Measurements from ENCODE around the gene DIS3L2.
"Not testable (repeated sequence)": the region's sequence is repeated elsewhere in the genome, so short reads cannot be mapped to it uniquely, and the experiment has no call there.

Gene DIS3L2

DNA sequence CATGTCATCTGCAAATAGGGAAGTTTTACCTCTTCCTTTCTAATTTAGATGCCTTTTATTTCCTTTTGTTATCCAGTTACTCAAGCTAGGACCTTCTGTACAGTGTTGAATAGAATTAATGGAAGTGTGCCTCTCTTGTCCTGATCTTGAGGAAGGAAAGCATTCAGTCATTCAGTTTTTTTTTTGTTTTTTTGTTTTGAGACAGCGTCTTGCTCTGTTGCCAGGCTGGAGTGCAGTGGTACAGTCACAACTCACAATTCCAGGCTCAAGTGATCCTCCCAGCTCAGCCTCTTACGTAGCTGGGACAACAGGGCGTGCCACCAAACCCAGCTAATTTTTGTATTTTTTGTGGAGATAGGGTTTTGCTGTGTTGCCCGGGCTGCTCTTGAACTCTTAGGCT is 213.1 kb downstream of the DIS3L2 start:
- no peak for DNase-seq

DNA sequence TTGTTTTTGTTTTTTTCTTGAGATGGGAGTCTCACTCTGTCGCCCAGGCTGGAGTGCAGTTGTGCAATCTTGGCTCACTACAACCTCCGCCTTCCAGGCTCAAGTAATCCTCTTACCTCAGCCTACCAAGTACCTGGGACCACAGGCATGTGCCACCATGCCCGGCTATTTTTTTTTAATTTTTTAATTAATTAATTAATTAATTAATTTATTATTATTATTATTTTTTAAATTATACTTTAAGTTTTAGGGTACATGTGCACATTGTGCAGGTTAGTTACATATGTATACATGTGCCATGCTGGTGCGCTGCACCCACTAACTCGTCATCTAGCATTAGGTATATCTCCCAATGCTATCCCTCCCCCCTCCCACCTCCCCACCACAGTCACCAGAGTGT is 215.1 kb downstream of the DIS3L2 start:
- not testable (repeated sequence) for DNase-seq

DNA sequence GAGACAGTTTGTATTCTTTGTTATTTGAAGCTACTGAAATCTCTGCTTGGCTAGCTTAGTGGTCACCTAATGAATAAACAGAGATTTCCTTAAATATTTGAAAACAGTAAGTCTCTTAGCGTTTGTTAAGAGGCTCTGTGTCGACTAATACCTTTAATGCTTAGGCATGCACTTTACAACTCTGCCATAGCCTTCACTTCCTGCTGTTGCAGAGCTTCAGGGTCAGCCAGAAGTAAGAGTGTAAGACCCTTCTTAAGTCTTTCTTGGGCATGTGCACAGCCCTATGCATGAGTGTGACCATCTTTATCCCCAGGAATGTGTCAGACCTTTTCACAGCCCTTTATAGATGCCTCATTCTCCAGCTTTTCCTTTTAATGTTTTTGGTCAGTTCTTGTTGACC is 221.8 kb downstream of the DIS3L2 start:
- no peak for DNase-seq

DNA sequence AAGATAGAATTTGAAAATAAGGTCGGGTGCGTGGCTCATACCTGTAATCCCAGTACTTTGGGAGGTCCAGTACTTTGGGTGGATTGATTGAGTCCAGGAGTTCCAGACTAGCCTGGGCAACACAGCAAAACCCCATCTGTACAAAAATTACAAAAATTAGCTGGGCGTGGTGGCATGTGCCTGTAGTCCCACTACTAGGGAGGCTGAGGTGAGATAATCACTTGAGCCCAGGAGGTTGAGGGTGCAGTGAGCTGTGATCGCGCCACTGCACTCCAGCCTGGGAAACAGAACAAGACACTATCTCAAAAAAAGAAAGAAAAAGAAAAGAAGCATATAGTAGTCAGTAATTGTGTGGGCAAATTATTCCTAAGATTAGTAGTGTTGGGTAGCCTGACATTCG is 222.8 kb downstream of the DIS3L2 start:
- DNase-seq, result no peak

DNA sequence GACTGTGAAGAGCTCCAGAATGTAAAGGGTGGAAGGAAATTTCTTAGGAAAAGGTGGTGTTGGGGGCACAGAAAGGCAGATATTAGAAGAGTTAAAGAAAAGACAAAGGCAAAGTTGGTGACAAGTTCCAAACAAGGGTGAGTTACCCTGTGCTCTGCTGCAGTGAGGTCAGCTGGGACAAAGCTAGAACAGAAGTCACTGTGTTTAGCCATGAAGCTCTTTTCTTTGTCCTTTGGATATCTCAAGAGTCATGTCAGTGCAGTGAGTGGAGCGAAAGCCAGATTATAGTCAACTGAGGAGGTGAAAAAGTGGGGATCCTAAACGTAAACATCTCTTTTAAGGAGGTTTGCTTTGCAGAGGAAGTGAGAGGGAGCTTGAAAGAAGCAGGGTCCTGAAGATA is 229.3 kb downstream of the DIS3L2 start:
- peak in 4 of 56 donors; percentile 1 to 23 (median 5) for DNase-seq

DNA sequence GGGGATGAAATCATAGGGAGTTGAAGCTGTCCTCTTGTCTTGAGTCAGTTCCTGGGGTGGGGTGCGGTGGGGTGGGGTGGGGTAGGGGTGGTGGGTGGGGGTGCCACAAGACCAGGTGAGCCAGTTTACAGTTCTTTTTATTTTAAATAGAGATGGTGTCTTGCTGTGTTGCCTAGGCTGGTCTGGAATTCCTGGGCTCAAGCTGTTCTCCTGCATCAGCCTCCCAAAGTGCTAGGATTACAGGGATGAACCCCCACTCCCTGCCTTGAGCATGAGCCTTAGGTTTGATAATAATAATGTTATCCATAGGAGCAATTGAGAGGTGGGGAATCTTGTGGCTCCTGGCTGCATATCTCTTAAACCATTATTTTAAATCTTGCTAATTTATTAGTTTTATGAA is 234.0 kb downstream of the DIS3L2 start:
- no peak for DNase-seq

DNA sequence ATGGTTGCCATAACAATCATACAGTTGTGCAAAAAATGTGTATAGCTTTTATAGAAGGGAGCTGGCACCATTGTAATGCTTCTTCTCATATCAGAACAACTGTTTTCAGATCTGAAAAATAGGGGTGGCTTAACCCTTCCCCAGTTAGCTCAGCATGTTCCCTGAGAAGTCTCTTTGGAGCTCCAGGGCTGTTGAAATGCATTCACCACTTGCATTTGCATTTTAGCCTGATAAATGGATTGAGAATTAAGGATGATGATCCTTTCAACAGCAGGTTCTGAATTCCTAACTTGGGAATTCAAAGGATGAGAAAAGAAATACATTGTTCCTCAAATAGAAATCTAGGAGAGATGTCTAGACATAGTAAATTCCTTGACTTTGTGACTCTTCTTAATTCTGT is 235.3 kb downstream of the DIS3L2 start:
- DNase-seq, result no peak

DNA sequence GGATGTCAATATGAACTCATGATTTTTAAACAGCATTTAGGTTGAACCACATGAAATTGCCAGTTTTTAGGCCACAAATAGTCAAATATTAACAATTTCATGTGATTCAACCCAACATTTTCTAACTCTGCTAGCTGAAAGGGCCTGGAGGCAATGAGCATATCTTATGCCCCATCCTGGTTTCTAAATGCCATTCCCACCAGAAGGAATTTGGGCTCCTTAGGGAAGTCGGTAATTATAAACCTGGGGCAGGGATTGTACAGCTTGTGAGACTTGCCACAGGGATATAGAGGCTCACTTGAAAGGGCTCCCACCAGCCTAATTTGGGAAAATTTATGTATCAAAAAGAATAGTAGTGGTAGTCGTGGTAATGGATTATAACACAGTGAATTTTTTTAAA is 238.7 kb downstream of the DIS3L2 start:
- DNase-seq, result no peak

DNA sequence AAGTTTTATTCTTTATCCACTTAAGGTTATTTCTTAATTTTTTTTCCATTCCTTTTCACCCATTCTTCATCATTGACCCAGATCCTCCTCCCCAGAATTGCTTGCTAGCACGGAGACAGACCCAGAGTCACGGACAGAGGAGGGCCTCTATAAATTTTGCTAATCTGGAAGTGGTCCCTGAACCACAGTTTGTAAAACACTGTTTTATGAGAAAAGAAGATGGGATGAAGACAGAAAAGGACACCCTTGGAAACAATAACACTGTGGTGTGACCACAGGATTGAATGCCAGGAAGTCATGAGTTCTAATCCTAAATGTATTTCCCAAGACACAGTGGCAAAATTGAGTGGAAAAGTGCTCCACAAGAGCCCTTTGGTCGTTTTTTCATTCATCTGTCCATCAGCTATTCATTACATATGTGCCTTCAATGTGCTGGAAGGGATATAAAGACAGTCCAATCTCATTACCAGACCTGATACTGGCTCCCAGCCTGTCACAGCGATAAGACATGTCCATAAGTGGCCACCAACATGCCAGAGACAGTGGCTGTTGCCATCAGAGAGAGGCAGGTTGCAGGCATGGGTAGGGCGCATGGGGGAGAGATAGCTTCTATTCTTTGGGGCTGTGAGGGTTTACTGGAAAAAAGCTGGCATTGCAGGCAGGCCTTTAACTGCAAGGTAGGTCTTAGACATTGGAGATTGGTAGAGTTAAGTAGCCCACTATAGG is 241.8 kb downstream of the DIS3L2 start:
- no peak for DNase-seq

DNA sequence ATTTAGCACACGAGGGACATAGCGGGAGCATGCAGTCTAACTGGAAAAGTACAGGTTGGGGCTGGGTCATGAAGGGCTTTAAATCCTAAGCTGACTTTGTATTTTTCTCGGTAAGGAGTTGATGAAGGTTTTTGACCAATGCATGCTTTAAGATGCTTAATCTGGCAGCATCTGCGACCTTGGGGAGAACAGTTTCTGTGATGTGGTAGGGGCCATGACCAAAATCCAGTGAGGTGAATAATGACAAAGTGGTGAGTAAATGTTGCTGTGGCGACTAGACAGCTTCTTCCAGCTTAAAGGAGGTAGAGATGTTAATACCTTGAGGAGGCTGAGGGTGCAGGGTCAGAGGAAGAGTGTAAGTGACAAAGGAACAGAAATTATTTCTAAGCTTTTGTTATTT is 242.4 kb downstream of the DIS3L2 start:
- DNase-seq, result no peak

DNA sequence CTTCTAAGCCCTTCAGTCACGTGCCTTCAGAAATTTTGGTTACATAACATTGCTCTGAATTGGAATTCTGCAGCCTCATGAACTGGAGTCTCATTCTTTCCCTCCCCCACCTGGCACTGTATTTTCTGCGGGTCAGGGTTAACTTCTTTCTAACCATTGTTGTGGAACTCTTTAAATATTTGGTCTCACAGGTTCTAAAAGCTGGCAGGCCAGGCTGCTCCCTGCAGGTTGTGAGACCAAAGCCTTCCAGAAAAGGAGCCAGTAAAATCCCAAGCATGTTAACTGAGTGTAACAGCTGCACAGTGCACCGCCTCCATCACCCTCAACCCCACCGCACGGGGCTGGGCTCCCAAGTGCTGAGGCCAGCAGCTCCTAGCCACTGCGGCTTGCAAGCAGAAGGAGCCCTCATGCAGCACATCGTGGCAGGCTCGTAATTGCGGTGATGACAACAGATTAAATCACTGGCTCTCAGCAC is 243.0 kb downstream of the DIS3L2 start:
- DNase-seq, result peak in 13 of 56 donors; percentile 4 to 40 (median 21)

DNA sequence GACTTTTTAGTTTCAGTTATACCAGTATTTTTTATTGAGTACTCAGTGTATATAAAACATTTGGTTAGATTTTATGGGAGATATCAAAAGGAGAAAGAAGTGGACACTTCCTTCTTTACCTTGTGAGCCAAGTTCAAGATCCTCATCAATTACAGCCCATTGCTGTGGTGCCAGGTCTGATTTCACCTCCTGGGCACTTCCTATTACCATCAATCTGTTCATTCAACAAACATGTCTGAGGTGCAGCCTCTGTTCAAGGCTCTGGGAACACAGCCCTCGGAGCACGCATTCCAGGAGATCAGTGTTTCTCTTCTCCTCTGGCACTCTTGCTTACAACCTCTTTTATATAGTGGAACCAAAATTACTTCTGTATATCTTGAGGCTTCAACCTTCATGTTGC is 245.7 kb downstream of the DIS3L2 start:
- DNase-seq, result no peak

DNA sequence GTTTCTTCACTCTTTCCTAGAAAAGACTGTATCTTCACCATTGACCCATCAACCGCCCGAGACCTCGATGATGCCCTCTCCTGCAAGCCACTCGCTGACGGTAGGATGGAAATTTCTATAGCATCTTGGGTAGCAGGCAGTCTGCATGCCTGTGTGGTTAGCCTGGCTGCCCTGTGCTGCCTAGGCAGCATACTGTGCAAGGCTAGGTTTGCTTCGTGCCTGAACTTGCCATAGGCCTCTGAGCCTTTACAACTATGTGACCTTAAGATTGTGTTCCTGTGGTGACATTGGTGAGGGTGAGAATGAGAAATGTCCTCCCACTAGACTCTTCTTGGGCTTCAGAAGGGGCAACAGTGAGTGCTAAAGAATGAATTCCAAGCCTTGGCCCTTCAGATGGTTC is 248.8 kb downstream of the DIS3L2 start:
- no peak for DNase-seq

DNA sequence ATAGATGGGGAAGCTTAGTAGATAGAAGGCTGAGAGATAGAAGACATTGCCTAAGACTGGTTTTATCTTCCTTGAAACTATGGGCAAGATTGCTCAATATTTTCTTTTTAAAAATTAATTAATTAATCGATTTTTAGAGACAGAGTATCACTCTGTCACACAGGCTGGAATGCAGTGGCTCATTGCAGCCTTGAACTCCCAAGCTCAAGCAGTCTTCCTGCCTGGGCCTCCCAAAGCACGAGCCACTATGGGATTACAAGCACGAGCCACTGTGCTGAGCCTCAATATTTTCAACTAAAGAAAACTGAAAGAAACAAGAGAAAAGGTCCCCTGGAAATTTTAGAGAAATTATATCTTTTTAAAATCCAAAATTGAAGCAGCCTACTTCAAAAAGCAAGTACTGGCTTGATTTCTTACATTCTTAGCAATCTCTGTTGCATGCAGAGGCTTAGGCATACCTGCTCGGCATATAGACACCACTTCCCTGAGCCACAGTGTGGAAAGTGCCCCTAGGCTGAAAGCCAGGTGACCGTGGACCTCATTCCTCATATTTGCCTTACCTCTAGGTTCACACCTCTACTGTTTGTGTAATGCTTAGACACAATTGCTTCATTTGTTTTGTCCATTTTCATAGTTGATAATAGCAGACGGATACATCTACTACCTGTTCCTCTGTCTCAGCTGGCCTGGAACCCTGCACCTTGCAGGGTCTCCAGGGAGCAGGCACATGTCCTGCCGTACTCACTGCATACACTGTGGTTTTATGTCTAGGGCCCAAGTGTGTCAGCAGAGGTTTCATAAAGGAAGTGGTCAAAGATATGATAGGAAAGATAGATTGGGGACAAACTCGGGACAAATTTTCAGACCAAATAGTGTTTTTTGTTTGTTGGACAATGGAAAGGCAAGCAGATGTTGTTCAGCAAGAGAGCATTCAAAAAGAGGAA is 250.5 kb downstream of the DIS3L2 start:
- DNase-seq, result no peak

DNA sequence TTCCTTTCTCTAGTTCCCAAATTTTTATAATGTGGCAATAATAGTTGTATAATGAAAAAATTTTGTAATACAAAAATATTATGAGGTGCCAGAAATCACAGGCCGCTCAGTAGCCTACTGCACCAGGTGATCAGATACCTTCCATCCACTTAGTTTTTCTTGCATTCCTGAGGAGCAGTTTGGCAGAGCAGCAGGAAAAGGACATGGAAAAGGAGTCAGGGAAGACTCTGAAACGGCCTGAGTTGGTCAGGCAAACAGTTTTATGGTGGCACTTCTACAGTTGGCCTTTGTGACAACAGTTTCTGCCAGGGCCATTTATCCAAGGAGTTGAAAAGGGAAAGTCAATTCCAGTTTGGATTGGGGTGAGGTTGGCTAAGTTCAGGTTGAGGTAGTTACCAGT is 251.7 kb downstream of the DIS3L2 start:
- no peak for DNase-seq

DNA sequence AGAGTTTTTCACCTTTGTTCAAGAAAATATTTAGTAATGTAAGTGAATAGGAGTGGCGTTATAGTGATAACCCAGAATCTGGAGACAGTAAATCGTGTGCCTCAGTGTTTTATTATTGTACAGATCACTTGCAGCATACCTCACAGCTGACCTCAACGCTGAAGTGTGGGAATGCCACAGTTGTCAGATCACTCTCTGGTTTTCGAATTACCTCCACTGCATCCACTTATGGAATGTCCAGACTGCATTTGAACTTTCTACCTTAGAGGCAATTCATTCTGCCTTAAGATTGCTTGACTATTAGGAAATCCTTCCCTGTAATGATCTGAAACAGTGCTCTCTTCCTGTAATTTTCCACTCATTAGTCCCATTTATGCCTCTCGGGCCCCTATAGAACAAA is 252.5 kb downstream of the DIS3L2 start:
- no peak for DNase-seq

DNA sequence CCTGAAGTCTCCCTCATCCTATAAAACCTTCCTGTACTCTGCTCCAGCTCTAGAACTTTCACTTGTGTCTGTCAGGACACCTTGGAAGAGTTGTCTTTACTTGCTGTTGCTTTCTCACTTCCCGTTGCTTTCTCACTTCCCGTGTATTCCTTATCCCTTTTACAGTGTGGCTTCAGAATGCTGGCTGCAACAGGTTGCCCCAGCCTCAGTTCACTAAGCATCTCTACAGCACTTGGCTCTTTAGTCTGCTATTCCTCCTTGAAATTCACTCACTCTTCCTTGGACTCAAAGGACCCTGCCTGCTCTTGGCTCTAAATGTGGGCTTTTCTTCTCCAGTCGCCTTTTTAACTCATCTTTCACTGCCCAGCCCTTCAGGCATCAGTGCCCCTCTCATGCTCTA is 254.5 kb downstream of the DIS3L2 start:
- no peak for DNase-seq

DNA sequence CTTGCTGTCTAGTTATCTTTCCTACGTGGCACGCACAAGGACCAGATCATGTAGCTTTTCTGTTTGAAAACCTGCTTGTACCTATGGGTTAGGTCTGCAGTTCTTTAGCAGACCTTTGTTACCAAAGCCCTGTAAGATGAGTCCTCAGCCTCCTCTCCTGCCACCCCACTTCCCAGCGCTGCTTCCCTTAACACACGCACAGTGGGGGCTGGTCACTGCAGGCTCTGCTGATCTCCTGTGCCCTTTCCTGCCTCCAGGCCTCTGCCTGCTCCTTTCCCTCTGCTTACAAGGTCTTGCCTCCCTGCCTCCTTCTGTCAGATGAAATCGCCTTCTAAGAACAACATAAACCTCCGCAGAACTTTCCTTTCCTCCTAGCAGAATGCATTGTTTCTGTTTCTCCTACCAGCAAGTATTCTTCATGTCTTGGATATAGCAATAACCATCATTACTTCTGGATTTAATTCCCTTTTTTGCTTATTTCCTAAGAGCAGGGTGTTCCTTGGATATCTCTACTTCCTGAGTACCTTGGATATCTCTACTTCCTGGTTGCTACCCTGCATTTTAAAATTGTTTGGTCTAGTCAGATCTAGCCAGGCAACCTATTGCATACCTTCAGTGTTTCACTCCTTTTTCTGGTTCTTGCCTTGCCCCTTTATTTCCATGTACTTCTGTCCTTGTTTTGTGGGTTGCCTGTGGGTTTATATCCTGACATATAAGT is 257.4 kb downstream of the DIS3L2 start:
- DNase-seq, result no peak

DNA sequence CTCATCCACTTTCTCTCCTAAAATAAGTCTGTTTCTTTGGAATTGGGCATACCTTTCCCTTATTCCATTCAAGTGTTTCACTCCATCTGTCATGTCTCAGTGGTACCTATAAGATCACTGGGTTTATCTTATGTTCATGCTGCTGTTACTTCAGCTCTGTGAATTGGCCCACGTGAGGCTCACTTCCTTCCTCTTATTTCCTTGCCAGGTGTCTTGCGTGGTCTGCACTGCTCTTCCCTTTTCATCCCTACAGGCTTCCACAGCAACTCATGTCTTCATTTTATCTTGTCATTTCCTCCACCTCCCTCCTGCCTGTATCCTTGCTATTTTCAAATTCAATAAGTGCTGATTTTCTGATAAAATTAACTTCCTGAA is 258.0 kb downstream of the DIS3L2 start:
- DNase-seq, result no peak

DNA sequence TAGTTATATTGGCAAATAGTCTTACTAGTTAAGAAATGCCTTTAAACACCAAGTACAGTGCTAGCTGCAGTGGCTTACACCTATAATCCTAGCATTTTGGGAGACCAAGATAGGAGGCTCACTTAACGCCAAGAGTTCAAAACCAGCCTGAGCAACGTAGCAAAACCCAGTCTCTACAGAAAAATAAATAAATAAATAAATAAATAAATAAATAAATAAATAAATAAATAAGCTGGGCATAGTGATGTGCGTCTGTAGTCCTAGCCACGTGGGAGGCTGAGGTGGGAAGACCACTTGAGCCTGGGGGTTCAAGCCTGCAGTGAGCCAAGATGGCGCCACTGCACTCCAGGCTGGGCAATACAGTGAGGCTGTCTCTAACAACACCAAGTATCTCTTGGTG is 258.4 kb downstream of the DIS3L2 start:
- no peak for DNase-seq

DNA sequence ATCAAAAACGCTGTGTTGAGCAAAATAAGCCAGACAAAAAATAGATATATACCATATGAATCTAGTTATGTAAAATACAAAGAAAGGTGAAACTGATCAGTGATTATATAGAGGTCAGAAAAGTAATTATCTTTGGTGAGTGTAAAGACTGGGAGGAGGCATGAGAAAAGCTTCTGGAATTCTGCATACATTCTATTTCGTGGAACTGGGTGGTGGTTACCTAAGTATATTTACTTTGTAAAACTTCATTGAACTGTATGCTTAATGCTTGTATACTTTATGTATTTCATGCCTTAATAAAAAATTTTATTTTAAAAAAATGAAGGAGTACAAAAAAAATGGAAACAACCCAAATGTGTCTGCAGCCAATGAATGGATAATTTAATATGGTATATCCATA is 263.9 kb downstream of the DIS3L2 start:
- DNase-seq, result no peak

DNA sequence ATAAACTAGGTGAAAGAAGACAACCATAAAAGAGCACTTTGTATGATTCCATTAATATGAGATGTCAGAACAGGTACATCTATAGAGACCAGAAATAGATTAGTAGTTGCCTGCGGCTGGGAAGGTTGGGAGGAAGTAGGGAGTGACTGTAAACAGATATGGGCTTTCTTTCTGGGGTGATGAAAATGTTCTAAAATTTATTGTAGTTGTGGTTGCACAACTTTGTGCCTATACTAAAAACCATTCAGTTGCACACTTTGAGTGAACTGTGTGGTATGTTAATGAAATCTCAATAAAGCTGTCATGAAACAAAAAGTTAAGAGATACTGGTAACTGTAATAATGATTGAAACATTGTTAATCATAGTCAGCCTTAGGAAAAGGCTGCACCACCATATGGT is 264.4 kb downstream of the DIS3L2 start:
- no peak for DNase-seq

Data from amygdala (tissue), 56 donors.